ENCODE results near the gene DNAJC5G. TPM values are rescaled to one million over a fixed set of nuclear protein-coding genes. Genes with fewer than 3 reads are reported as not detected.

The DNAJC5G gene
- total and polyA plus RNA-seq, 2 of the 13 experiments (the other 11 are each of a cell fraction or from before 2014, with no cell fraction given): 0.05 TPM; not detected in 1

- TF ChIP-seq FOXK2 (IDR thresholded peaks at IDR 0.05) (peak; percentile 70; the same call in 1 of the 2 replicates), MATR3 (CRISPR knock-in tag; IDR thresholded peaks at IDR 0.05) (no peak), ZNF383 (CRISPR knock-in tag; IDR thresholded peaks at IDR 0.05; ENCODE audit: borderline replicate concordance) (no peak), KLF16 (CRISPR knock-in tag; IDR thresholded peaks at IDR 0.05) (peak in 1 of 2 experiments; percentile 84; a peak in 2 of 4 replicates), ZNF253 (CRISPR knock-in tag; IDR thresholded peaks at IDR 0.05; ENCODE audit: borderline replicate concordance) (no peak), ZNF484 (CRISPR knock-in tag; IDR thresholded peaks at IDR 0.05; ENCODE audit: borderline replicate concordance, low read depth) (no peak), KDM4B (CRISPR knock-in tag; IDR thresholded peaks at IDR 0.05) (peak; percentile 56; the same call in 1 of the 2 replicates), ZFP37 (CRISPR knock-in tag; IDR thresholded peaks at IDR 0.05; ENCODE audit: borderline replicate concordance) (peak; percentile 41; the same call in 1 of the 2 replicates), SOX5 (CRISPR knock-in tag; IDR thresholded peaks at IDR 0.05; ENCODE audit: borderline replicate concordance) (peak; percentile 77; the same call in 1 of the 2 replicates), ZNF207 (IDR thresholded peaks at IDR 0.05; ENCODE audit: borderline replicate concordance) (no peak), E2F2 (CRISPR knock-in tag; IDR thresholded peaks at IDR 0.05; ENCODE audit: borderline replicate concordance) (no peak), RFXANK (CRISPR knock-in tag; IDR thresholded peaks at IDR 0.05) (0 out of 2 replicates have a peak, but pooled peaks have one; percentile 39), RFXAP (CRISPR knock-in tag; IDR thresholded peaks at IDR 0.05; ENCODE audit: borderline replicate concordance) (peak; percentile 24; the same call in 1 of the 2 replicates), KMT2A (CRISPR knock-in tag; IDR thresholded peaks at IDR 0.05) (peak; percentile 36; the same call in 1 of the 2 replicates), ZNF20 (CRISPR knock-in tag; IDR thresholded peaks at IDR 0.05) (no peak), NPAS2 (CRISPR knock-in tag; IDR thresholded peaks at IDR 0.05; ENCODE audit: borderline replicate concordance) (no peak), GABPA (IDR thresholded peaks at IDR 0.05; ENCODE audit: low read depth, low read length) (no peak), GABPA (CRISPR knock-in tag; IDR thresholded peaks at IDR 0.05; ENCODE audit: low read depth) (peak; percentile 74), ZNF646 (CRISPR knock-in tag; IDR thresholded peaks at IDR 0.05) (no peak), FOXM1 (CRISPR knock-in tag; IDR thresholded peaks at IDR 0.05) (no peak)
- TF ChIP-seq, protein P1, sequence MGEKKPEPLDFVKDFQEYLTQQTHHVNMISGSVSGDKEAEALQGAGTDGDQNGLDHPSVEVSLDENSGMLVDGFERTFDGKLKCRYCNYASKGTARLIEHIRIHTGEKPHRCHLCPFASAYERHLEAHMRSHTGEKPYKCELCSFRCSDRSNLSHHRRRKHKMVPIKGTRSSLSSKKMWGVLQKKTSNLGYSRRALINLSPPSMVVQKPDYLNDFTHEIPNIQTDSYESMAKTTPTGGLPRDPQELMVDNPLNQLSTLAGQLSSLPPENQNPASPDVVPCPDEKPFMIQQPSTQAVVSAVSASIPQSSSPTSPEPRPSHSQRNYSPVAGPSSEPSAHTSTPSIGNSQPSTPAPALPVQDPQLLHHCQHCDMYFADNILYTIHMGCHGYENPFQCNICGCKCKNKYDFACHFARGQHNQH (CRISPR knock-in tag; IDR thresholded peaks at IDR 0.05): peak; percentile 92
These were observed 45.8 kb downstream of the DNAJC5G start (continued) for GRCh38 chr2:27320958-27321543.
